Spleen (tissue), 11 donors: Measurements from ENCODE around the gene IFT81. TPM values are rescaled to one million over a fixed set of nuclear protein-coding genes. Genes with fewer than 3 reads are reported as not detected.
A peak's percentile ranks its signal among the peaks of the same experiment; 100 is the strongest.

ENCODE experiments used
- DNase-seq: peaks from one replicate; pipeline ENCODE4 v3.0.0-alpha.2; 2020
- H3K27ac ChIP-seq, 8 donors: fragments of 200-600 bp; sonication (generic) in 7 of 8; 1 replicate in 4 of 8; 2 replicates in 4 of 8; pipeline versions ENCODE4 v1.5.0 to v1.8.0; 2016 to 2021; ENCODE audit warnings: inconsistent platforms in 4 of 8, mild to moderate bottlenecking in 4 of 8, moderate library complexity in 1 of 8
- H3K27me3 ChIP-seq, 7 donors: fragments of 200-600 bp; sonication (generic) in 6 of 7; replicated peaks in 1 of 7; 1 replicate in 4 of 7; 2 replicates in 3 of 7; pipeline versions ENCODE4 v1.5.0 to v1.8.0; 2016 to 2021; ENCODE audit warnings: inconsistent platforms in 3 of 7, mild to moderate bottlenecking in 1 of 7
- H3K36me3 ChIP-seq, 6 donors: fragments of 200-600 bp; sonication (generic) in 5 of 6; 1 replicate in 4 of 6; 2 replicates in 2 of 6; pipeline versions ENCODE4 v1.5.0 to v1.8.0; 2016 to 2021; ENCODE audit warnings: inconsistent platforms in 2 of 6
- H3K4me1 ChIP-seq, 6 donors: fragments of 200-600 bp; sonication (generic) in 5 of 6; 1 replicate in 3 of 6; 2 replicates in 3 of 6; pipeline versions ENCODE4 v1.5.0 to v1.8.0; 2016 to 2021; ENCODE audit warnings: inconsistent platforms in 3 of 6
- H3K4me3 ChIP-seq, 8 donors: fragments of 200-600 bp; sonication (generic) in 7 of 8; 1 replicate in 4 of 8; 2 replicates in 4 of 8; pipeline versions ENCODE4 v1.5.0 to v1.8.0; 2016 to 2021; ENCODE audit warnings: inconsistent platforms in 4 of 8, mild to moderate bottlenecking in 4 of 8, moderate library complexity in 2 of 8
- H3K9me3 ChIP-seq, 8 donors: fragments of 200-600 bp; sonication (generic) in 7 of 8; 1 replicate in 4 of 8; 2 replicates in 4 of 8; pipeline versions ENCODE4 v1.5.0 to v1.8.0; 2016 to 2021; ENCODE audit warnings: inconsistent platforms in 4 of 8
- CTCF ChIP-seq, 11 experiments: fragments of 200-600 bp in 7 of 11; fragments of 450-650 bp in 4 of 11; sonication (generic) in 4 of 11; IDR thresholded peaks in 8 of 11; conservative IDR thresholded peaks in 3 of 11; 1 replicate in 7 of 11; 2 replicates in 4 of 11; pipeline versions ENCODE4 v1.4.0 to v1.8.0; 2016 to 2021; ENCODE audit warnings: antibody characterized with exemption in 11 of 11, inconsistent platforms in 4 of 11, mild to moderate bottlenecking in 1 of 11
- POLR2A ChIP-seq, 3 donors: fragments of 450-650 bp; IDR thresholded peaks; one replicate each; pipeline ENCODE4 v1.5.1; 2017; ENCODE audit warnings: antibody characterized with exemption in 3 of 3, mild to moderate bottlenecking in 1 of 3
- POLR2AphosphoS5 ChIP-seq, 3 donors: sonication (generic); formaldehyde crosslinking; IDR thresholded peaks; one replicate each; pipeline ENCODE4 v1.5.1; 2017; ENCODE audit warnings: antibody characterized with exemption in 3 of 3
- WGBS, 5 donors: extraction: QIAGEN DNeasy Blood & Tissue Kit in 3 of 5; methylation state at CpG; one replicate each; pipeline versions ENCODE4 v1.1.5 to v1.1.7; 2013 to 2018; 5-methylcytosine and 5-hydroxymethylcytosine counted together
- intact Hi-C: fragments of 100-400 bp; cut with DNase I; formaldehyde crosslinking; loops from one replicate; pipeline ENCODE4 v1.15.0; 2023; ENCODE audit warnings: low total_unique reads
- polyA plus RNA-seq, 3 donors: library from polyadenylated mRNA; stranded (reverse); fragments of 200-250 nt; gene quantifications; one replicate each; pipeline ENCODE4 v1.2.1, GENCODE V29; 2013
- total RNA-seq, 7 donors: library from RNA; depleted of rRNA in 3 of 7; stranded (reverse); fragments of >200 nt in 3 of 7; fragmentation: NEBNext Ultra II Directional in 4 of 7; extraction: Animal tissue kit (Norgen Biotek cat#: 25700) in 4 of 7; gene quantifications; one replicate each; pipeline versions ENCODE4 v1.1.0 to v1.2.1, GENCODE V29; 2016 to 2021
- donor health status: healthy with polysubstance abuse.
- donor health status: DM: no; HTN: no; CAD: no; lungs with moderate emphysema.
- donor health status: DM: no; HTN: no; CAD: no.
- donor health status: Bipolar disorder and iron deficiency.
- donor health status: healthy.
- donor health status: DM: no; HTN: no; CAD: no.
- donor health status: DM: yes; HTN: yes; CAD: no.

The IFT81 gene
- total and polyA plus RNA-seq, 10 donors, result 1.8 to 10.1 (median 5.2) TPM

GRCh38 chr12:110100315-110100970 is 23.7 kb upstream of the IFT81 start:
- 31 to 41% (median 40%) methylated on average over 8 of the region's 8 CpGs for WGBS, 5 donors
- peak overlapping the region in 1 of 8 donors; percentile 1 for H3K4me3 ChIP-seq

GRCh38 chr12:110102255-110102654 is 21.9 kb upstream of the IFT81 start:
- H3K36me3 ChIP-seq, result no peaks in the 10 kb centered on the region
- no peak overlapping the region for H3K27ac ChIP-seq
- intact Hi-C loops, result loop anchor here (10.0 kb wide), 1 partner anchor 143 kb away; no protein-coding TSS in a partner anchor
- no peak for DNase-seq
- H3K4me3 ChIP-seq, result no peak overlapping the region
- H3K9me3 ChIP-seq, result no peaks in the 10 kb centered on the region
- WGBS, 5 donors, result 79 to 96% (median 91%) methylated on average over 3 of the region's 3 CpGs
- H3K27me3 ChIP-seq, result no peaks in the 10 kb centered on the region
- peak in 4 of 11 experiments; percentile 10 to 41 (median 24) for TF ChIP-seq CTCF (IDR thresholded peaks at IDR 0.05 in 8 of 11, conservative IDR thresholded peaks at IDR 0.05 in 3 of 11)
- no peak for TF ChIP-seq POLR2AphosphoS5 (IDR thresholded peaks at IDR 0.05)
- peaks cover 10 to 32% (median 14%) of the 10 kb centered on the region in 6 donors for H3K4me1 ChIP-seq

More at GRCh38 chr12:110100315-110100970, 23.7 kb upstream of the IFT81 start:
- TF ChIP-seq CTCF (IDR thresholded peaks at IDR 0.05 in 8 of 11, conservative IDR thresholded peaks at IDR 0.05 in 3 of 11) (peak; percentile 80 to 93 (median 88)), POLR2AphosphoS5 (IDR thresholded peaks at IDR 0.05) (no peak), POLR2A (IDR thresholded peaks at IDR 0.05) (no peak)
- intact Hi-C loops, result loop anchor here (10.0 kb wide), 1 partner anchor 144 kb away; no protein-coding TSS in a partner anchor
- H3K27me3 ChIP-seq, result no peaks in the 10 kb centered on the region
- peak overlapping the region in 7 of 8 donors; percentile 16 to 69 (median 56) for H3K27ac ChIP-seq
- no peaks in the 10 kb centered on the region for H3K36me3 ChIP-seq
- no peaks in the 10 kb centered on the region for H3K9me3 ChIP-seq
- H3K4me1 ChIP-seq, result peaks cover 10 to 24% (median 13%) of the 10 kb centered on the region in 6 donors
- peak; percentile 80 for DNase-seq

- no peak for DNase-seq
- no peaks in the 10 kb centered on the region for H3K9me3 ChIP-seq
- no peak for TF ChIP-seq POLR2A (IDR thresholded peaks at IDR 0.05)
- peak in 1 of 3 donors; percentile 27 for TF ChIP-seq POLR2AphosphoS5 (IDR thresholded peaks at IDR 0.05)
- H3K4me1 ChIP-seq, result peaks cover 10 to 32% (median 15%) of the 10 kb centered on the region in 6 donors
- WGBS, 5 donors, result 74 to 83% (median 76%) methylated on average over 14 of the region's 14 CpGs
- no peaks in the 10 kb centered on the region for H3K36me3 ChIP-seq
- no peak overlapping the region for H3K4me3 ChIP-seq
- intact Hi-C loops, result loop anchor here (5.0 to 10.0 kb wide), 2 partner anchors 140 to 318 kb away; no protein-coding TSS in a partner anchor
- peak overlapping the region in 7 of 8 donors; percentile 19 to 70 (median 58) for H3K27ac ChIP-seq
- no peaks in the 10 kb centered on the region for H3K27me3 ChIP-seq
Observed at GRCh38 chr12:110104188-110105094, 19.7 kb upstream of the IFT81 start.

GRCh38 chr12:110105159-110105558 is 19.0 kb upstream of the IFT81 start:
- no peak for DNase-seq
- Histone ChIP-seq H3K4me1 (peaks cover 8 to 26% (median 10%) of the 10 kb centered on the region in 6 donors), H3K4me3 (no peak overlapping the region), H3K9me3 (no peaks in the 10 kb centered on the region), H3K36me3 (no peaks in the 10 kb centered on the region), H3K27ac (peak overlapping the region; percentile 9 to 70 (median 54)), H3K27me3 (no peaks in the 10 kb centered on the region)
- 58 to 70% (median 65%) methylated on average over 1 of the region's 1 CpG for WGBS, 5 donors
- TF ChIP-seq CTCF (IDR thresholded peaks at IDR 0.05 in 8 of 11, conservative IDR thresholded peaks at IDR 0.05 in 3 of 11), result no peak
- no peak for TF ChIP-seq POLR2AphosphoS5 (IDR thresholded peaks at IDR 0.05)
- no peak for TF ChIP-seq POLR2A (IDR thresholded peaks at IDR 0.05)
- intact Hi-C loops, result loop anchor here (5.0 to 10.0 kb wide), 2 partner anchors 140 to 317 kb away; no protein-coding TSS in a partner anchor
